Activated T-helper 1 cell treated with Interleukin-2 at 50 U/mL for 16 hours (primary cell): ENCODE measurements around the gene ELK1.
"Not testable (repeated sequence)": the region's sequence is repeated elsewhere in the genome, so short reads cannot be mapped to it uniquely, and the experiment has no call there.

ENCODE experiments used
- DNase-seq: peaks from one replicate; pipeline ENCODE4 v3.0.0-alpha.2; 2020; ENCODE audit warnings: low read depth

Gene ELK1

GRCh38 chrX:47650164-47651042 is at the start of gene ELK1:
TSS of gene ELK1 (minus strand) at chrX:47650563. CDS start at chrX:47641441, 9,122 bp downstream.
- DNase-seq: peak; percentile 77

GRCh38 chrX:47697181-47697580 is 46.8 kb upstream of the ELK1 start:
- DNase-seq: no peak

GRCh38 chrX:47690175-47690574 is 39.8 kb upstream of the ELK1 start:
- DNase-seq: no peak

- no peak for DNase-seq
These were observed 36.9 kb upstream of the ELK1 start for GRCh38 chrX:47687263-47687662.

- DNase-seq: no peak
These were observed 33.5 kb upstream of the ELK1 start for GRCh38 chrX:47683829-47684205.

GRCh38 chrX:47683184-47683828 is 32.9 kb upstream of the ELK1 start:
- no peak for DNase-seq

GRCh38 chrX:47675959-47676859 is 25.8 kb upstream of the ELK1 start:
- not testable (repeated sequence) for DNase-seq

GRCh38 chrX:47674776-47675175 is 24.4 kb upstream of the ELK1 start:
- no peak for DNase-seq

- not testable (repeated sequence) for DNase-seq
These were observed 15.4 kb upstream of the ELK1 start for GRCh38 chrX:47665797-47666196.

GRCh38 chrX:47664737-47665136 is 14.4 kb upstream of the ELK1 start:
- DNase-seq: no peak

GRCh38 chrX:47662144-47662657 is 11.8 kb upstream of the ELK1 start:
- DNase-seq: no peak

- no peak for DNase-seq
These were observed 11.2 kb upstream of the ELK1 start for GRCh38 chrX:47661539-47661938.

- DNase-seq: no peak
These were observed 9.0 kb upstream of the ELK1 start for GRCh38 chrX:47659421-47659726.

- DNase-seq: peak; percentile 81
These were observed 8.5 kb upstream of the ELK1 start, which contains the start of gene UXT for GRCh38 chrX:47658684-47659420. TSS of gene UXT (minus strand) at chrX:47659180. CDS start at chrX:47658927, 253 bp downstream.

- DNase-seq: no peak
These were observed 7.9 kb upstream of the ELK1 start for GRCh38 chrX:47658301-47658683.

GRCh38 chrX:47651043-47651905 is 911 bp upstream of the ELK1 start:
- no peak for DNase-seq

- DNase-seq: no peak
These were observed 591 bp downstream of the ELK1 start for GRCh38 chrX:47649781-47650163.

GRCh38 chrX:47649271-47649670 is 1.1 kb downstream of the ELK1 start:
- no peak for DNase-seq

- DNase-seq: no peak
These were observed 2.0 kb downstream of the ELK1 start for GRCh38 chrX:47648376-47648775.

GRCh38 chrX:47646636-47647035 is 3.7 kb downstream of the ELK1 start:
- DNase-seq: no peak

- DNase-seq: no peak
These were observed 4.8 kb downstream of the ELK1 start for GRCh38 chrX:47645530-47645929.
